ENCODE data around the gene DKK2. TPM values are rescaled to one million over a fixed set of nuclear protein-coding genes. Genes with fewer than 3 reads are reported as not detected.

Gene DKK2
- total RNA-seq, 1 experiment from 2014 or later: not detected

- ATAC-seq (no peak), DNase-seq (ENCODE audit: low spot score) (no peak)
- TF ChIP-seq NR1H2 (CRISPR knock-in tag; IDR thresholded peaks at IDR 0.05): no peak
- TF ChIP-seq ATF3 (CRISPR knock-in tag; conservative IDR thresholded peaks at IDR 0.05): no peak
- TF ChIP-seq SMAD4 (CRISPR knock-in tag; IDR thresholded peaks at IDR 0.05): no peak
- TF ChIP-seq FOXP4 (CRISPR knock-in tag; IDR thresholded peaks at IDR 0.05): no peak
- CTCF ChIA-PET: interaction anchor here (0.7 kb wide), 1 partner anchor 360 kb away, joined by 5 read pairs; no protein-coding TSS in a partner anchor
- Mint-ChIP-seq H3K27ac (0 out of 2 replicates have a peak overlapping the region, but pooled peaks have one; percentile 3), H3K4me3 (no peak overlapping the region), H3K36me3 (peaks cover 17% of the 10 kb centered on the region), H3K27me3 (ENCODE audit: low read depth) (peaks cover 5% of the 10 kb centered on the region; the same call in 1 of the 2 replicates), H3K4me1 (peaks cover 50% of the 10 kb centered on the region), H3K9me3 (peaks cover 31% of the 10 kb centered on the region)
- POLR2A ChIA-PET: no interaction called here
Observed at GRCh38 chr4:106979476-106979875, 56.6 kb downstream of the DKK2 start.

- DNase-seq (ENCODE audit: low spot score) (peak; percentile 20), ATAC-seq (peak; percentile 81)
- CTCF ChIA-PET: interaction anchor here (1.2 to 1.4 kb wide), 2 partner anchors 58 to 80 kb away, joined by 3 to 7 read pairs; partner anchors contain the start of gene DKK2
- H3K4me1 Mint-ChIP-seq: peaks cover 50% of the 10 kb centered on the region
- peaks cover 44% of the 10 kb centered on the region for H3K9me3 Mint-ChIP-seq
- peaks cover 27% of the 10 kb centered on the region for H3K36me3 Mint-ChIP-seq
- H3K27me3 Mint-ChIP-seq (ENCODE audit: low read depth): peaks cover 5% of the 10 kb centered on the region; the same call in 1 of the 2 replicates
- POLR2A ChIA-PET: no interaction called here
- H3K27ac Mint-ChIP-seq: no peak overlapping the region; the same call in 1 of the 2 replicates
- H3K4me3 Mint-ChIP-seq: no peak overlapping the region
- no peak for TF ChIP-seq ZNF416 (CRISPR knock-in tag; IDR thresholded peaks at IDR 0.05)
- no peak for TF ChIP-seq SP1 (CRISPR knock-in tag; conservative IDR thresholded peaks at IDR 0.05)
- no peak for TF ChIP-seq CBFB (CRISPR knock-in tag; IDR thresholded peaks at IDR 0.05; ENCODE audit: low read depth)
- TF ChIP-seq AR (CRISPR knock-in tag; IDR thresholded peaks at IDR 0.05): no peak
- TF ChIP-seq AFF4 (CRISPR knock-in tag; IDR thresholded peaks at IDR 0.05; ENCODE audit: borderline replicate concordance): no peak
- TF ChIP-seq MAX (CRISPR knock-in tag; IDR thresholded peaks at IDR 0.05): no peak
- no peak for TF ChIP-seq PRDM15 (CRISPR knock-in tag; IDR thresholded peaks at IDR 0.05)
- no peak for TF ChIP-seq USF1 (CRISPR knock-in tag; IDR thresholded peaks at IDR 0.05)
- TF ChIP-seq SMAD4 (CRISPR knock-in tag; IDR thresholded peaks at IDR 0.05): no peak
- TF ChIP-seq CTCF (IDR thresholded peaks at IDR 0.05): no peak
- TF ChIP-seq FOXK1 (CRISPR knock-in tag; IDR thresholded peaks at IDR 0.05): no peak
- no peak for TF ChIP-seq CREB1 (CRISPR knock-in tag; IDR thresholded peaks at IDR 0.05)
Observed at GRCh38 chr4:106978046-106978774, 57.9 kb downstream of the DKK2 start.

Data from WTC11 (cell line).